Measurements from ENCODE around the gene POU2F3. TPM values are rescaled to one million over a fixed set of nuclear protein-coding genes. Genes with fewer than 3 reads are reported as not detected.
"Not testable (repeated sequence)": the region's sequence is repeated elsewhere in the genome, so short reads cannot be mapped to it uniquely, and the experiment has no call there.

POU2F3 gene
- total RNA-seq, 4 donors from 2014 or later = not detected

GRCh38 chr11:120272303-120272702 lies 32.4 kb downstream of the POU2F3 start:
- no peak overlapping the region for H3K4me3 ChIP-seq
- no peak for TF ChIP-seq POLR2AphosphoS5 (IDR thresholded peaks at IDR 0.05)
- no peak for TF ChIP-seq EP300 (IDR thresholded peaks at IDR 0.05)
- TF ChIP-seq, protein P1, sequence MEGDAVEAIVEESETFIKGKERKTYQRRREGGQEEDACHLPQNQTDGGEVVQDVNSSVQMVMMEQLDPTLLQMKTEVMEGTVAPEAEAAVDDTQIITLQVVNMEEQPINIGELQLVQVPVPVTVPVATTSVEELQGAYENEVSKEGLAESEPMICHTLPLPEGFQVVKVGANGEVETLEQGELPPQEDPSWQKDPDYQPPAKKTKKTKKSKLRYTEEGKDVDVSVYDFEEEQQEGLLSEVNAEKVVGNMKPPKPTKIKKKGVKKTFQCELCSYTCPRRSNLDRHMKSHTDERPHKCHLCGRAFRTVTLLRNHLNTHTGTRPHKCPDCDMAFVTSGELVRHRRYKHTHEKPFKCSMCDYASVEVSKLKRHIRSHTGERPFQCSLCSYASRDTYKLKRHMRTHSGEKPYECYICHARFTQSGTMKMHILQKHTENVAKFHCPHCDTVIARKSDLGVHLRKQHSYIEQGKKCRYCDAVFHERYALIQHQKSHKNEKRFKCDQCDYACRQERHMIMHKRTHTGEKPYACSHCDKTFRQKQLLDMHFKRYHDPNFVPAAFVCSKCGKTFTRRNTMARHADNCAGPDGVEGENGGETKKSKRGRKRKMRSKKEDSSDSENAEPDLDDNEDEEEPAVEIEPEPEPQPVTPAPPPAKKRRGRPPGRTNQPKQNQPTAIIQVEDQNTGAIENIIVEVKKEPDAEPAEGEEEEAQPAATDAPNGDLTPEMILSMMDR (IDR thresholded peaks at IDR 0.05) = no peak
- TF ChIP-seq POLR2A (IDR thresholded peaks at IDR 0.05; ENCODE audit: low read depth) = no peak
- no peaks in the 10 kb centered on the region for H3K9me3 ChIP-seq
- no peaks in the 10 kb centered on the region for H3K36me3 ChIP-seq
- intact Hi-C loops (cut with DNase I) = no loop called here
- H3K27ac ChIP-seq (replicated peaks in 1 of 4) = no peak overlapping the region
- no peak for DNase-seq (ENCODE audit: extremely low spot score)
- peaks cover 0 to 37% (median 0%) of the 10 kb centered on the region in 4 donors for H3K27me3 ChIP-seq
- no peaks in the 10 kb centered on the region for H3K4me1 ChIP-seq
- 94% methylated on average over 2 of the region's 2 CpGs for WGBS

- Histone ChIP-seq H3K27me3 (peaks cover 0 to 29% (median 0%) of the 10 kb centered on the region in 4 donors), H3K27ac (replicated peaks in 1 of 4) (no peak overlapping the region), H3K9me3 (no peaks in the 10 kb centered on the region), H3K4me3 (no peak overlapping the region), H3K4me1 (no peaks in the 10 kb centered on the region), H3K36me3 (no peaks in the 10 kb centered on the region)
- TF ChIP-seq, protein P1 (IDR thresholded peaks at IDR 0.05) = no peak
- TF ChIP-seq EP300 (IDR thresholded peaks at IDR 0.05) (no peak), POLR2AphosphoS5 (IDR thresholded peaks at IDR 0.05) (no peak), POLR2A (IDR thresholded peaks at IDR 0.05; ENCODE audit: low read depth) (no peak)
- 82% methylated on average over 2 of the region's 2 CpGs for WGBS
- intact Hi-C loops (cut with DNase I) = no loop called here
- DNase-seq (ENCODE audit: extremely low spot score) = no peak
Observed at GRCh38 chr11:120273432-120273831, 33.5 kb downstream of the POU2F3 start.

- H3K9me3 ChIP-seq; DNase-seq (ENCODE audit: extremely low spot score); intact Hi-C loops (cut with DNase I); H3K4me3 ChIP-seq; H3K36me3 ChIP-seq; H3K27ac ChIP-seq (replicated peaks in 1 of 4); H3K4me1 ChIP-seq: not testable (repeated sequence)
- peaks cover 0 to 24% (median 0%) of the 10 kb centered on the region in 4 donors for H3K27me3 ChIP-seq
- 100% methylated on average over 2 of the region's 2 CpGs for WGBS
Observed at GRCh38 chr11:120273956-120274355, 34.0 kb downstream of the POU2F3 start.

- Histone ChIP-seq H3K36me3 (no peaks in the 10 kb centered on the region), H3K4me3 (no peak overlapping the region), H3K27ac (replicated peaks in 1 of 4) (no peak overlapping the region), H3K9me3 (no peaks in the 10 kb centered on the region), H3K27me3 (no peaks in the 10 kb centered on the region), H3K4me1 (no peaks in the 10 kb centered on the region)
- 89% methylated on average over 5 of the region's 5 CpGs for WGBS
- intact Hi-C loops (cut with DNase I) = no loop called here
- DNase-seq (ENCODE audit: extremely low spot score) = no peak
- TF ChIP-seq EP300 (IDR thresholded peaks at IDR 0.05) (no peak), POLR2AphosphoS5 (IDR thresholded peaks at IDR 0.05) (no peak), POLR2A (IDR thresholded peaks at IDR 0.05; ENCODE audit: low read depth) (no peak)
- TF ChIP-seq, protein P1 (IDR thresholded peaks at IDR 0.05) = no peak
Observed at GRCh38 chr11:120279502-120279901, 39.6 kb downstream of the POU2F3 start.

GRCh38 chr11:120280600-120281051 lies 40.7 kb downstream of the POU2F3 start:
- Histone ChIP-seq H3K36me3 (no peaks in the 10 kb centered on the region), H3K27me3 (no peaks in the 10 kb centered on the region), H3K4me3 (no peak overlapping the region), H3K27ac (replicated peaks in 1 of 4) (no peak overlapping the region), H3K9me3 (no peaks in the 10 kb centered on the region), H3K4me1 (no peaks in the 10 kb centered on the region)
- no peak for DNase-seq (ENCODE audit: extremely low spot score)
- TF ChIP-seq POLR2AphosphoS5 (IDR thresholded peaks at IDR 0.05) (no peak), POLR2A (IDR thresholded peaks at IDR 0.05; ENCODE audit: low read depth) (no peak), EP300 (IDR thresholded peaks at IDR 0.05) (no peak)
- TF ChIP-seq, protein P1 (IDR thresholded peaks at IDR 0.05) = no peak
- WGBS = 70% methylated on average over 5 of the region's 5 CpGs
- intact Hi-C loops (cut with DNase I) = no loop called here

Data from esophagus muscularis mucosa (tissue), 4 donors.